ENCODE data around the gene CSTPP1. TPM values are rescaled to one million over a fixed set of nuclear protein-coding genes. Genes with fewer than 3 reads are reported as not detected.
A peak's percentile ranks its signal among the peaks of the same experiment; 100 is the strongest.

CSTPP1 gene
- total RNA-seq, 1 donor from 2014 or later = 29.6 TPM

GRCh38 chr11:47184711-47185304, 248.2 kb downstream of the CSTPP1 start:
- peaks cover 35% of the 10 kb centered on the region for H3K79me2 ChIP-seq (ENCODE audit: insufficient read depth, low read length)
- TF ChIP-seq CTCF (IDR thresholded peaks at IDR 0.05; ENCODE audit: insufficient read depth, low read depth, low read length) = no peak
- TF ChIP-seq EZH2 (IDR thresholded peaks at IDR 0.05; ENCODE audit: insufficient read depth, low read length) = no peak
- no peaks in the 10 kb centered on the region for H3K9me3 Mint-ChIP-seq (ENCODE audit: unreplicated experiment)
- peak overlapping the region; percentile 66 for H3K4me3 ChIP-seq (ENCODE audit: insufficient read depth, low read depth, low read length)
- no peaks in the 10 kb centered on the region for H3K9me3 ChIP-seq (ENCODE audit: insufficient read depth, low read depth, low read length)
- H3K27me3 Mint-ChIP-seq (ENCODE audit: low read depth, unreplicated experiment) = no peaks in the 10 kb centered on the region
- H2AFZ ChIP-seq (ENCODE audit: low read depth, low read length) = peak overlapping the region; percentile 85
- FAIRE-seq (no peak), DNase-seq (ENCODE audit: low read depth) (no peak)
- H3K4me1 ChIP-seq (ENCODE audit: insufficient read depth, low read length) = peaks cover 35% of the 10 kb centered on the region
- H3K27me3 ChIP-seq (ENCODE audit: insufficient read depth, low read length) = no peaks in the 10 kb centered on the region
- no peak overlapping the region for H3K27ac Mint-ChIP-seq (ENCODE audit: unreplicated experiment)
- H3K36me3 ChIP-seq (ENCODE audit: insufficient read depth, low read length) = peaks cover 1% of the 10 kb centered on the region
- H4K20me1 ChIP-seq (ENCODE audit: insufficient read depth, low read length) = peaks cover 15% of the 10 kb centered on the region
- H3K4me2 ChIP-seq (ENCODE audit: low read length) = peak overlapping the region; percentile 93
- peak overlapping the region; percentile 80 for H3K9ac ChIP-seq (ENCODE audit: low read length)
- no peak overlapping the region for H3K27ac ChIP-seq (ENCODE audit: low read depth, low read length)
- H3K4me3 Mint-ChIP-seq (ENCODE audit: unreplicated experiment) = peak overlapping the region; percentile 83
- H3K36me3 Mint-ChIP-seq (ENCODE audit: low read depth, unreplicated experiment) = peaks cover 5% of the 10 kb centered on the region
- H3K4me1 Mint-ChIP-seq (ENCODE audit: low read depth, unreplicated experiment) = peaks cover 16% of the 10 kb centered on the region

GRCh38 chr11:47185305-47186075, 248.9 kb downstream of the CSTPP1 start:
- Mint-ChIP-seq H3K9me3 (ENCODE audit: unreplicated experiment) (no peaks in the 10 kb centered on the region), H3K4me1 (ENCODE audit: low read depth, unreplicated experiment) (peaks cover 16% of the 10 kb centered on the region), H3K4me3 (ENCODE audit: unreplicated experiment) (peak overlapping the region; percentile 83), H3K27me3 (ENCODE audit: low read depth, unreplicated experiment) (no peaks in the 10 kb centered on the region), H3K27ac (ENCODE audit: unreplicated experiment) (peak overlapping the region; percentile 34), H3K36me3 (ENCODE audit: low read depth, unreplicated experiment) (peaks cover 5% of the 10 kb centered on the region)
- peak overlapping the region; percentile 66 for H3K4me3 ChIP-seq (ENCODE audit: insufficient read depth, low read depth, low read length)
- peaks cover 15% of the 10 kb centered on the region for H4K20me1 ChIP-seq (ENCODE audit: insufficient read depth, low read length)
- no peaks in the 10 kb centered on the region for H3K36me3 ChIP-seq (ENCODE audit: insufficient read depth, low read length)
- no peak for TF ChIP-seq EZH2 (IDR thresholded peaks at IDR 0.05; ENCODE audit: insufficient read depth, low read length)
- TF ChIP-seq CTCF (IDR thresholded peaks at IDR 0.05; ENCODE audit: insufficient read depth, low read depth, low read length) = no peak
- H3K4me2 ChIP-seq (ENCODE audit: low read length) = peak overlapping the region; percentile 93
- peak overlapping the region; percentile 85 for H2AFZ ChIP-seq (ENCODE audit: low read depth, low read length)
- H3K79me2 ChIP-seq (ENCODE audit: insufficient read depth, low read length) = peaks cover 35% of the 10 kb centered on the region
- no peak for DNase-seq (ENCODE audit: low read depth)
- H3K4me1 ChIP-seq (ENCODE audit: insufficient read depth, low read length) = peaks cover 35% of the 10 kb centered on the region
- peak overlapping the region; percentile 80 for H3K9ac ChIP-seq (ENCODE audit: low read length)
- no peak for FAIRE-seq
- peak overlapping the region; percentile 59 for H3K27ac ChIP-seq (ENCODE audit: low read depth, low read length)
- H3K27me3 ChIP-seq (ENCODE audit: insufficient read depth, low read length) = no peaks in the 10 kb centered on the region
- no peaks in the 10 kb centered on the region for H3K9me3 ChIP-seq (ENCODE audit: insufficient read depth, low read depth, low read length)
